ENCODE results near the gene ATP8A1. TPM values are rescaled to one million over a fixed set of nuclear protein-coding genes. Genes with fewer than 3 reads are reported as not detected.
A peak's percentile ranks its signal among the peaks of the same experiment; 100 is the strongest.

The ATP8A1 gene
- polyA plus RNA-seq, 4 donors: 5.1 to 90.1 (median 9.4) TPM

DNA sequence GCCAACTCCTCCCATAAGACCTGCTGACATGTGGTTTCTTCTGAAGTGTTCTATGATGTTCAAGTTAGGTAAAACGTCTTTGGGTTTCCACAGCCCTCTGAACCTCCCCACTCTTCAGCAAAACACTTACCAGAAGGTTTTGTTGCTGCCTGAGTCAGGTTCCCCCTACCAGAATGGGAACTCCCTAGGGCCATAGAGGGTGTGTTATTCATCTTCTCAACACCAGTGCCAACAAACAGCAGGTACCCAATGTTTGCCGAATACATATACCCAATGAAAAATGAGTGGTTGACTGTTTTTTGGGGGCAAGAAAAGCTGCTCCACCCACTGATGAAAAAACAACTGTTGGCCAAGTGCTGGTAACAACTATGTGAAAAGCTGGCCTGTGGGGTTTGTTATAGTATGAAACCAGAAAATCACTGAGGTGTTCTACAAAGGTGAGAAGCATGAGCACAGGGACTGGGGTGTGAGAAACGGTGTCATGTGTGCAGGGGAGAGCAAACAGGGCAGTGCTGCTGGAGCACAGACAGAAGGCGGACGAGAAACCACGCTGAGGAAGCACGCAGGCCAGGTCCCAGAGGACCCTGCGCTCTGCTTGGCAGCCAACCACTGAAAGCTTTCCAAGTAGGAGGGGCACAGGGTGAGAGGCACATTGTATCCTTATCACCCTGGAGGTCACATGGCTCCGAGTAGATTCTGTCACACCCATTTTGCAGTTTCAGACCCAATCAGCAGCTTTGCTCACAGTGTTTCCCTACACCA, 28.8 kb downstream of the ATP8A1 start:
- H3K36me3 ChIP-seq (ENCODE audit: control insufficient read depth in 3 of 3, insufficient read depth in 2 of 3, low read depth in 1 of 3, low read length in 3 of 3): peaks cover 0 to 5% (median 0%) of the 10 kb centered on the region in 3 donors
- no peak for FAIRE-seq
- H3K9me3 ChIP-seq (ENCODE audit: control insufficient read depth in 2 of 2, insufficient read depth in 1 of 2, low read depth in 1 of 2, low read length in 1 of 2): no peaks in the 10 kb centered on the region
- H3K4me3 ChIP-seq (ENCODE audit: low read depth in 1 of 3, low read length in 3 of 3): no peak overlapping the region
- H3K27me3 ChIP-seq (ENCODE audit: control insufficient read depth in 3 of 3, insufficient read depth in 3 of 3, low read length in 3 of 3): no peaks in the 10 kb centered on the region
- H3K4me1 ChIP-seq (ENCODE audit: control insufficient read depth in 3 of 3, insufficient read depth in 2 of 3, low read depth in 1 of 3, low read length in 2 of 3): peaks cover 3 to 7% (median 6%) of the 10 kb centered on the region in 3 donors
- H3K27ac ChIP-seq (ENCODE audit: low read depth in 1 of 3, low read length in 2 of 3): no peak overlapping the region
- DNase-seq: no peak
- WGBS, 3 donors: 43 to 64% (median 51%) methylated on average over 9 of the region's 9 CpGs

DNA sequence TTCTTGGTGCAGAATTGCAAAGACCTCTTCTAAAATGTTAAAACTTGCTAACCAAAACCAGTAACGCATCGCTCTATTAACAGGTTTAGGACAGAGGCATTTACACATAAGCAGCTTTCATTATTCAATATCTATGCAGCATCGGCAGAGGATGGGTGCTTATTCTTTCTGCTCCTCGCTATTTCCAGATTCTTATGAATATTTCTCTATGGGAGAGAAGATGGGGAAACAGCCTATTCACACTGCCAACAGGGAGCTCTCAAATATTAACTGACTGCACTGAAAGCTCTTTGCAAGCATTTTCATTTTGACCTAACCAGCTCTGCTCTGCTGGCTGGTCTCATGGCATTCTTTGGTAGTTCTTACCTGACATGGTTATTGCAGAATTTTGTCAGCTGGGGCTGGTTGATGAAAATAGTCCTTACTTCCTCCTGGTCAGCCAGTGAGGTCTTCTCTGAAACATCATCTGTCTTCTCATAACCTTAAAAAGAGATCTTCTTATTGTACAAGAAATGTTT, 30.2 kb downstream of the ATP8A1 start:
- no peak overlapping the region for H3K4me3 ChIP-seq (ENCODE audit: low read depth in 1 of 3, low read length in 3 of 3)
- H3K27ac ChIP-seq (ENCODE audit: low read depth in 1 of 3, low read length in 2 of 3): no peak overlapping the region
- peaks cover 0 to 5% (median 0%) of the 10 kb centered on the region in 3 donors for H3K36me3 ChIP-seq (ENCODE audit: control insufficient read depth in 3 of 3, insufficient read depth in 2 of 3, low read depth in 1 of 3, low read length in 3 of 3)
- H3K27me3 ChIP-seq (ENCODE audit: control insufficient read depth in 3 of 3, insufficient read depth in 3 of 3, low read length in 3 of 3): no peaks in the 10 kb centered on the region
- peaks cover 3 to 7% (median 6%) of the 10 kb centered on the region in 3 donors for H3K4me1 ChIP-seq (ENCODE audit: control insufficient read depth in 3 of 3, insufficient read depth in 2 of 3, low read depth in 1 of 3, low read length in 2 of 3)
- H3K9me3 ChIP-seq (ENCODE audit: control insufficient read depth in 2 of 2, insufficient read depth in 1 of 2, low read depth in 1 of 2, low read length in 1 of 2): no peaks in the 10 kb centered on the region
- WGBS, 3 donors: 90 to 98% (median 93%) methylated on average over 4 of the region's 4 CpGs
- DNase-seq (no peak), FAIRE-seq (no peak)

DNA sequence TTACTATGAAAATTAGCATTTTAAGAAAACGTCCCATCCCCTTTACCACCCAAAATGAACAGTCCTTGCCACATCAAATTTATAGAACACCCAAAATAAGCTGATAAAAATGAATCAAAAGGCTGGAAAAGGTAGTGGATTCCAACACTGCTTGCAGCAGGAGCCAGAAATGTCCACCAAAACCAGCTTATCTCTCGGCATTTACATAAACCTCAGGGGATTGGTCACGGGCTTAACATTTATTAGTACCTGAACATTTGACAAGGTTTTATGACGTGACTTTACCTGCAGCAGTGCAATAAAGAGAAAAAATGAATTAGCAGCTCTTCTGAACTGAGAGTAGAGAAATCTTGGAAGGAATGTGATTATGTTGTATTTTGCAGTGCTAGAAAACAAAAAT, 31.6 kb downstream of the ATP8A1 start:
- no peak for FAIRE-seq

DNA sequence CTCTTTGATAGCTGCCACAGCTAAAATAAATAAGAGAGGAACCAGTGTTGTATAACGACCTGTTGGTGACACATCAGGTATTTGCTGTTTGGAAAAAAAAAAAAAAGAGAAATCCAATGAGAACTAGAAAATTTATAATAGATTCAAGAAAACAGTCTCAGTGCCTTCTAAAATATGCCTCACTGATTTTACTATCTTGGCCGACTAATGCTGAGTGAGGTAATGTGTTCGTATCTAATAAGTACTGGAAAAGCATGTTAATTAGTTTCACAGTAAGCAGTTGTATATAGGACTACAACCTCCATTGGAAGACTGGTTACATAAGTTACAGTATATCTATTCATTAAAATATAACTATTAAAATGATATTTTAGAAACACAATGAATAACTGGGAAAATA, 32.4 kb downstream of the ATP8A1 start:
- peaks cover 3 to 6% (median 5%) of the 10 kb centered on the region in 3 donors for H3K4me1 ChIP-seq (ENCODE audit: control insufficient read depth in 3 of 3, insufficient read depth in 2 of 3, low read depth in 1 of 3, low read length in 2 of 3)
- peaks cover 0 to 5% (median 0%) of the 10 kb centered on the region in 3 donors for H3K36me3 ChIP-seq (ENCODE audit: control insufficient read depth in 3 of 3, insufficient read depth in 2 of 3, low read depth in 1 of 3, low read length in 3 of 3)
- DNase-seq: no peak
- WGBS, 3 donors: 83 to 87% (median 85%) methylated on average over 3 of the region's 3 CpGs
- no peaks in the 10 kb centered on the region for H3K27me3 ChIP-seq (ENCODE audit: control insufficient read depth in 3 of 3, insufficient read depth in 3 of 3, low read length in 3 of 3)
- FAIRE-seq: no peak
- no peaks in the 10 kb centered on the region for H3K9me3 ChIP-seq (ENCODE audit: control insufficient read depth in 2 of 2, insufficient read depth in 1 of 2, low read depth in 1 of 2, low read length in 1 of 2)
- H3K27ac ChIP-seq (ENCODE audit: low read depth in 1 of 3, low read length in 2 of 3): no peak overlapping the region
- H3K4me3 ChIP-seq (ENCODE audit: low read depth in 1 of 3, low read length in 3 of 3): no peak overlapping the region

More for the DNA sequence above, 31.6 kb downstream of the ATP8A1 start:
- H3K4me1 ChIP-seq (ENCODE audit: control insufficient read depth in 3 of 3, insufficient read depth in 2 of 3, low read depth in 1 of 3, low read length in 2 of 3): peaks cover 3 to 7% (median 6%) of the 10 kb centered on the region in 3 donors
- 31 to 65% (median 42%) methylated on average over 4 of the region's 4 CpGs for WGBS, 3 donors
- H3K36me3 ChIP-seq (ENCODE audit: control insufficient read depth in 3 of 3, insufficient read depth in 2 of 3, low read depth in 1 of 3, low read length in 3 of 3): peaks cover 0 to 5% (median 0%) of the 10 kb centered on the region in 3 donors
- DNase-seq: peak; percentile 58 to 73
- H3K4me3 ChIP-seq (ENCODE audit: low read depth in 1 of 3, low read length in 3 of 3): no peak overlapping the region
- no peaks in the 10 kb centered on the region for H3K9me3 ChIP-seq (ENCODE audit: control insufficient read depth in 2 of 2, insufficient read depth in 1 of 2, low read depth in 1 of 2, low read length in 1 of 2)
- no peaks in the 10 kb centered on the region for H3K27me3 ChIP-seq (ENCODE audit: control insufficient read depth in 3 of 3, insufficient read depth in 3 of 3, low read length in 3 of 3)
- H3K27ac ChIP-seq (ENCODE audit: low read depth in 1 of 3, low read length in 2 of 3): peak overlapping the region in 1 of 3 donors; percentile 61

DNA sequence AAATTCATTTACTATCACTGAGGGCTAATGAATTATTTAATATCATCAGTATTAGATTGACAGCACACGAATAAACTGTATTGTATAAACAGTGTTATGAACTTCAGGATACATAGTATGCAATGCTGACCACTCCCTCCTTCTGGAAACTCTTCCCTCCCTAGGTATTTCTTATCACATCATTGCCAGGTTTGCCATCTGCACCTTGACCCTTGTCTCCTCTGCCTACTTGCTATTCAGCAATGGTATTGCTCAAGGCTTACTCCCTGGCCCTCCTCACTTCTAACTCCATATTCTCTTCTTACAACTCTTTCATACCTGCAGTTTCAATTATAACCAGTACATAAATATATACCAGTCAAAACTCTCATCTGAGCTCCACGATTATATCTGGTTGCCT, 38.9 kb downstream of the ATP8A1 start:
- Histone ChIP-seq H3K36me3 (ENCODE audit: control insufficient read depth in 3 of 3, insufficient read depth in 2 of 3, low read depth in 1 of 3, low read length in 3 of 3) (peaks cover 0 to 5% (median 0%) of the 10 kb centered on the region in 3 donors), H3K27ac (ENCODE audit: low read depth in 1 of 3, low read length in 2 of 3) (peak overlapping the region in 2 of 3 donors; percentile 57 to 60), H3K4me3 (ENCODE audit: low read depth in 1 of 3, low read length in 3 of 3) (no peak overlapping the region), H3K4me1 (ENCODE audit: control insufficient read depth in 3 of 3, insufficient read depth in 2 of 3, low read depth in 1 of 3, low read length in 2 of 3) (peaks cover 0 to 14% (median 0%) of the 10 kb centered on the region in 3 donors), H3K9me3 (ENCODE audit: control insufficient read depth in 2 of 2, insufficient read depth in 1 of 2, low read depth in 1 of 2, low read length in 1 of 2) (no peaks in the 10 kb centered on the region), H3K27me3 (ENCODE audit: control insufficient read depth in 3 of 3, insufficient read depth in 3 of 3, low read length in 3 of 3) (no peaks in the 10 kb centered on the region)
- DNase-seq (peak; percentile 83 to 94), FAIRE-seq (no peak)
- 27 to 63% (median 55%) methylated on average over 2 of the region's 2 CpGs for WGBS, 3 donors

DNA sequence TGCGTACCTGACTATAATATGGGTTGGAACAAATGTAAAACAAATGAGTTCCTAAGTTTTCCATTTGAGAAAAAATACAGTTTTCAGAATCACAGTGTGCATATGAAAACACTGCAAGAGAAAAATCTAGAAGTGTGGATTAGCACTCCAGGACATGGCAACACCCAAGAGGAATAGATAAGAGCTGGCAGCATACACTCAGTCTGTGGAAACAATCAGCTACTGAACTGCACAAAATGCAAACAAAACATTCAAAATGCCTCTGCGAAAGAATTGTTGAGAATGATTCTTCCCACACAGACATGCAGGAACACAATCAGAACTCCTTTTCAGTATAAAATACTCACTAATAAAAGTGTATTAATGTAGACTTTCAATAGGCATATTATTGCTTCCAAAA, 39.9 kb downstream of the ATP8A1 start:
- FAIRE-seq (no peak), DNase-seq (no peak)
- Histone ChIP-seq H3K4me1 (ENCODE audit: control insufficient read depth in 3 of 3, insufficient read depth in 2 of 3, low read depth in 1 of 3, low read length in 2 of 3) (peaks cover 0 to 14% (median 0%) of the 10 kb centered on the region in 3 donors), H3K27me3 (ENCODE audit: control insufficient read depth in 3 of 3, insufficient read depth in 3 of 3, low read length in 3 of 3) (no peaks in the 10 kb centered on the region), H3K36me3 (ENCODE audit: control insufficient read depth in 3 of 3, insufficient read depth in 2 of 3, low read depth in 1 of 3, low read length in 3 of 3) (peaks cover 0 to 5% (median 2%) of the 10 kb centered on the region in 3 donors), H3K9me3 (ENCODE audit: control insufficient read depth in 2 of 2, insufficient read depth in 1 of 2, low read depth in 1 of 2, low read length in 1 of 2) (no peaks in the 10 kb centered on the region), H3K4me3 (ENCODE audit: low read depth in 1 of 3, low read length in 3 of 3) (no peak overlapping the region), H3K27ac (ENCODE audit: low read depth in 1 of 3, low read length in 2 of 3) (no peak overlapping the region)
- WGBS, 3 donors: 73 to 80% (median 80%) methylated on average over 2 of the region's 2 CpGs

DNA sequence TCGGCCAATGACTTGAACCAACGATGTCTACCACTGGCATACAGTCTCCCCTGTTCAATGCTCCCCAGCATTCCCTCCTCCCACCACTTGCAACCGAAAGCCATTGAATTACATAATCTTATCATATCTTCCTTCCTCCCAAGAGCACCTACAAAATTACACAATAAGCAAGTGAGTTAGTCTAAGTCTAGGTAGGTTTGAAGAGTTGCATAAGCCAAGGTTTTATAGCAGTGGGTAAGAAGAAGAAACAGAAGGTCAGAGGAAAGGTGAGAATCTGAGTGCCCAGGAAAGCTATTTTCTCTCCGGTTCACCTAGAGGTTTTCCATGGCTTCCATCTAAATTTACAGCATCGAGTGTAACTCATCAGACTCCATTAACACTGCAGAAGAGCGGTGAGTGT, 40.3 kb downstream of the ATP8A1 start:
- Histone ChIP-seq H3K4me1 (ENCODE audit: control insufficient read depth in 3 of 3, insufficient read depth in 2 of 3, low read depth in 1 of 3, low read length in 2 of 3) (peaks cover 0 to 14% (median 0%) of the 10 kb centered on the region in 3 donors), H3K4me3 (ENCODE audit: low read depth in 1 of 3, low read length in 3 of 3) (no peak overlapping the region), H3K27ac (ENCODE audit: low read depth in 1 of 3, low read length in 2 of 3) (no peak overlapping the region), H3K9me3 (ENCODE audit: control insufficient read depth in 2 of 2, insufficient read depth in 1 of 2, low read depth in 1 of 2, low read length in 1 of 2) (no peaks in the 10 kb centered on the region), H3K27me3 (ENCODE audit: control insufficient read depth in 3 of 3, insufficient read depth in 3 of 3, low read length in 3 of 3) (no peaks in the 10 kb centered on the region), H3K36me3 (ENCODE audit: control insufficient read depth in 3 of 3, insufficient read depth in 2 of 3, low read depth in 1 of 3, low read length in 3 of 3) (peaks cover 0 to 5% (median 2%) of the 10 kb centered on the region in 3 donors)
- WGBS, 3 donors: 92 to 93% (median 92%) methylated on average over 6 of the region's 6 CpGs
- FAIRE-seq: no peak
- peak in 1 of 2 donors; percentile 44 for DNase-seq

DNA sequence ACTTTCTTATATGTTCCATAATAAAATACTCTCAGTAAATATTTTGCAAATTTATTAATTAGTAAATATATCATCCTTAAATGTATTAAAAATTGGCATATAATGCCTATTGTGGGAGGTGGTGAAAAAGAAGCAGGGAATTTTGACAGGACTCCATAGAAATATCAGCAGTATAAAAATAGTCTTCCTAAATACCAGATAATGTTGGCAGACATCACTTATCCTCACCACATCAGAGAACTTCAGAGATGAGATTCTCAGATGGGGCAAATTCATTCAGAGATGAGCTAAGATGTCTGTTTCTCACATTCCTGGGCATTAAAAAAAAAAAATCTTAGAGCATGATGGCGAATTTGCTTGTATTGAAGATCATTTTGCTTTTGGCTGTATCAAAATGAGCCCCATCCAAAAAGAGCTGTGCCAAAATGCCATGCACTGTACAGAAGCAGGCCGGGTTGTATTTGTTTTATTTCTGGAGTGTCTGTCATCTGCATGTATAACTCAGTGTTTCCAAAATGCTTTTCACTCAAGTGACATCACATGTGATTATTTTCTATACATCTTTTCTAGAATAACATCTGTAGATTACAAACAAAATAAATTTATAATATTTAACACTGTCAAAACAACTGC, 41.7 kb downstream of the ATP8A1 start:
- no peak for DNase-seq
- Histone ChIP-seq H3K4me3 (ENCODE audit: low read depth in 1 of 3, low read length in 3 of 3) (no peak overlapping the region), H3K4me1 (ENCODE audit: control insufficient read depth in 3 of 3, insufficient read depth in 2 of 3, low read depth in 1 of 3, low read length in 2 of 3) (peaks cover 0 to 14% (median 0%) of the 10 kb centered on the region in 3 donors), H3K27ac (ENCODE audit: low read depth in 1 of 3, low read length in 2 of 3) (no peak overlapping the region), H3K27me3 (ENCODE audit: control insufficient read depth in 3 of 3, insufficient read depth in 3 of 3, low read length in 3 of 3) (no peaks in the 10 kb centered on the region), H3K36me3 (ENCODE audit: control insufficient read depth in 3 of 3, insufficient read depth in 2 of 3, low read depth in 1 of 3, low read length in 3 of 3) (peaks cover 2 to 5% (median 3%) of the 10 kb centered on the region in 3 donors), H3K9me3 (ENCODE audit: control insufficient read depth in 2 of 2, insufficient read depth in 1 of 2, low read depth in 1 of 2, low read length in 1 of 2) (no peaks in the 10 kb centered on the region)
- no peak for FAIRE-seq
- WGBS, 3 donors: 70 to 93% (median 85%) methylated on average over 2 of the region's 2 CpGs
